ENCODE data around the gene HK2.
"Not testable (repeated sequence)": the region's sequence is repeated elsewhere in the genome, so short reads cannot be mapped to it uniquely, and the experiment has no call there.

Gene HK2
- total RNA-seq: 13.2 to 15.6 (median 13.9) reads per million in 3 donors

DNA sequence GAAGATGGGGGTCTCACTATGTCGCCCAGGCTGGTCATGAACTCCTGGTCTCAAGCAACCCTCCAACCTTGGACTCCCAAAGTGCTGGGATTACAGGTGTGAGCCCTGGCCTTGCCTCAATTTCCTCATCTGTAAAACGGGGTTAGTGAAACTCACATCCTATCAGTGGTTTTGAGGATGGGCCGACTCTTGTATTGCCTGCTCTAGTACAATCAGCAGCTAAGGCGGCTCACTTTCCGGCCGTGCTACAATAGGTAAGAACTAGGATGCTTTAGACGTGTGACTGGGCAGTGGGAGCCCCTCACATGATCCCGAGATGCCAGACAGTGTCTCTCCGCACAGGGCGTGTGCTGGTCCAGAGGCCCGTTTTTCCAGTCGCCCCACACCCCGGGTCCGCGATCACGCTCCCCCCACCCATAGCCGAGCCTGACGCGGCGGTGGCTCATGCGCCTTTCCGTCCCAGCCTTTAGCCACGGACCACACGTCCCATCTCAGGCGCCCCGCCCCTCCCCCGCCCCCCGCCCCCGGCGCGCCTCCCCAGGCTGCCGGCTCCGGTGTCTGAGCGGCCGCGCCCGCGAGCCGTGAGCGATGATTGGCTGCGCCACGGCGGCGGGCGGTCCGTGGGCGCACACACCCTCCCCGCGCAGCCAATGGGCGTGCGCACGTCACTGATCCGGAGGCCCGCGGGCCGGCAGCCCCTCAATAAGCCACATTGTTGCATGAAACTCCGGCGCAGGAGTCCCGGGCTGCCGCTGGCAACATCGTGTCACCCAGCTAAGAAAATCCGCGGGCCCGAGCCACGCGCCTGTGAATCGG is at the start of gene HK2:
Gene HK2, plus strand, starts transcription at position 710 of the 816 bp plus-strand sequence. CDS start 454 bp downstream, outside the sequence.
- Histone ChIP-seq H3K4me1 (ENCODE audit: control insufficient read depth, insufficient read depth, low read length, poor library complexity, severe bottlenecking) (peaks cover 19% of the 10 kb centered on the region), H3K9me3 (ENCODE audit: control insufficient read depth, low read length) (no peaks in the 10 kb centered on the region), H3K4me3 (ENCODE audit: insufficient read depth, low read depth, low read length, poor library complexity, severe bottlenecking) (peak within 1 kb of the TSS; percentile 75), H3K36me3 (ENCODE audit: control insufficient read depth, insufficient read depth, low read length) (no peaks in the 10 kb centered on the region), H3K27me3 (replicated peaks; ENCODE audit: control insufficient read depth, insufficient read depth, low read length, poor library complexity, severe bottlenecking) (no peaks in the 10 kb centered on the region), H3K27ac (ENCODE audit: insufficient read depth, low read length, poor library complexity, severe bottlenecking) (peak within 1 kb of the TSS; percentile 19)
- DNase-seq: peak; percentile 58 to 69 (median 67)

- no peak for DNase-seq
- H3K4me3 ChIP-seq (ENCODE audit: insufficient read depth, low read depth, low read length, poor library complexity, severe bottlenecking): no peak overlapping the region
- no peaks in the 10 kb centered on the region for H3K36me3 ChIP-seq (ENCODE audit: control insufficient read depth, insufficient read depth, low read length)
- H3K27ac ChIP-seq (ENCODE audit: insufficient read depth, low read length, poor library complexity, severe bottlenecking): no peak overlapping the region
- no peaks in the 10 kb centered on the region for H3K9me3 ChIP-seq (ENCODE audit: control insufficient read depth, low read length)
- no peaks in the 10 kb centered on the region for H3K4me1 ChIP-seq (ENCODE audit: control insufficient read depth, insufficient read depth, low read length, poor library complexity, severe bottlenecking)
- H3K27me3 ChIP-seq (replicated peaks; ENCODE audit: control insufficient read depth, insufficient read depth, low read length, poor library complexity, severe bottlenecking): no peaks in the 10 kb centered on the region
Measured at GRCh38 chr2:74789271-74789670, 44.7 kb upstream of the HK2 start.

- no peak overlapping the region for H3K27ac ChIP-seq (ENCODE audit: insufficient read depth, low read length, poor library complexity, severe bottlenecking)
- H3K36me3 ChIP-seq (ENCODE audit: control insufficient read depth, insufficient read depth, low read length): no peaks in the 10 kb centered on the region
- DNase-seq: no peak
- H3K27me3 ChIP-seq (replicated peaks; ENCODE audit: control insufficient read depth, insufficient read depth, low read length, poor library complexity, severe bottlenecking): no peaks in the 10 kb centered on the region
- H3K9me3 ChIP-seq (ENCODE audit: control insufficient read depth, low read length): no peaks in the 10 kb centered on the region
- H3K4me3 ChIP-seq (ENCODE audit: insufficient read depth, low read depth, low read length, poor library complexity, severe bottlenecking): no peak overlapping the region
- H3K4me1 ChIP-seq (ENCODE audit: control insufficient read depth, insufficient read depth, low read length, poor library complexity, severe bottlenecking): no peaks in the 10 kb centered on the region
Measured at GRCh38 chr2:74792282-74792681, 41.6 kb upstream of the HK2 start.

DNA sequence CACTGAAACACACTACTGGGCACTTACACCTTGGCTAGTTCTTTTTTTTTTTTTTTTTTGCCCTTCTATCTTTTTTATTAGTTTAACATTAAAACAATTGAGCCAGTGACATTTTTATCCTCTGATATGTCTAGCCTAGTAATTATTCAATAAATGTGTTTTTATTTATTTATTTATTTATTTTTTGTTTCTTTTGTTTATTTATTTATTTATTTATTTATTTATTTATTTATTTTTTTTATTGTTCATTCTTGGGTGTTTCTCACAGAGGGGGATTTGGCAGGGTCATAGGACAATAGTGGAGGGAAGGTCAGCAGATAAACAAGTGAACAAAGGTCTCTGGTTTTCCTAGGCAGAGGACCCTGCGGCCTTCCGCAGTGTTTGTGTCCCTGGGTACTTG is 39.0 kb upstream of the HK2 start:
- not testable (repeated sequence) for H3K36me3 ChIP-seq (ENCODE audit: control insufficient read depth, insufficient read depth, low read length); H3K4me1 ChIP-seq (ENCODE audit: control insufficient read depth, insufficient read depth, low read length, poor library complexity, severe bottlenecking); H3K27ac ChIP-seq (ENCODE audit: insufficient read depth, low read length, poor library complexity, severe bottlenecking); H3K27me3 ChIP-seq (replicated peaks; ENCODE audit: control insufficient read depth, insufficient read depth, low read length, poor library complexity, severe bottlenecking); DNase-seq; H3K9me3 ChIP-seq (ENCODE audit: control insufficient read depth, low read length); H3K4me3 ChIP-seq (ENCODE audit: insufficient read depth, low read depth, low read length, poor library complexity, severe bottlenecking)

DNA sequence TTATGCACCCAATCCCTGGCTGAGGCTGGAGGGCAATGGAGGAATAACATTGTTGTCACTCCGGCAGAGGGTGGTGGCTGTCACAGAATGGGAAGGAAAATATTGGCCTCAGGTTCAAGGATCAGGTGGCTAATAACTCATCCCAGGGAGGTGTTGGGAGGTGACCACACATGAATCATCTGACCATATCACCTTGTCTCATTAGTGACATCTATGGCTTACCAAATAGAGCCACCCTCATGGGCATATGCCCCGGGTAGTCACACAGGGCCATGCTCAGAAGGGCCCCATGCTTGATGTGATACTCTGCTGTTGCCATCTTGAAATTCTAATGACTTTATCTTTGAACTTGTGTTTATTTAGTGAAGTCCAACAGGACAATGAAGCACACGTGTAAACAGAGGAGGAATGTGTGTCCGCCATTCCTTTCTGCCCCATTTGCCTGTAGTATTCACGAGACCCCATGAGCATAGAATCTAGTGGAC is 27.5 kb upstream of the HK2 start:
- no peak for DNase-seq
- Histone ChIP-seq H3K36me3 (ENCODE audit: control insufficient read depth, insufficient read depth, low read length) (no peaks in the 10 kb centered on the region), H3K9me3 (ENCODE audit: control insufficient read depth, low read length) (no peaks in the 10 kb centered on the region), H3K27ac (ENCODE audit: insufficient read depth, low read length, poor library complexity, severe bottlenecking) (no peak overlapping the region), H3K4me1 (ENCODE audit: control insufficient read depth, insufficient read depth, low read length, poor library complexity, severe bottlenecking) (no peaks in the 10 kb centered on the region), H3K4me3 (ENCODE audit: insufficient read depth, low read depth, low read length, poor library complexity, severe bottlenecking) (no peak overlapping the region), H3K27me3 (replicated peaks; ENCODE audit: control insufficient read depth, insufficient read depth, low read length, poor library complexity, severe bottlenecking) (no peaks in the 10 kb centered on the region)

DNA sequence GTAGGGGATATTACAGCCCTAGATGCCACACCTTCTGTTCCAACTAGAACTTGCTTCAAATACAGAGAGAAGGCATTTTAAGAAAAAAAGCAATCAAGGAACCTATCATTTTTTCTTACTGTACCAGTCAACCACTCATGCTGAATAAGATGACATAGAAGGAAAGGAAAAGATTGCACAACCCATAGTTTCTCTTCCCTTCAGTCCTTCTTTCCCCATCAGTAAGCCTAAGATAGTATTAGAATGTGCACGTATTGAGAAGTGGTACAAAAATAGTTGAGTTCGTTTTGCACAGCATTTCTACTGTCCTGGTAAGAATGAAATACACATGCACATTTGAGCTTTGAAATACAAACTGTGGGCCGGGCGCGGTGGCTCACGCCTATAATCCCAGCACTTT is 27.0 kb upstream of the HK2 start:
- Histone ChIP-seq H3K9me3 (ENCODE audit: control insufficient read depth, low read length) (no peaks in the 10 kb centered on the region), H3K4me3 (ENCODE audit: insufficient read depth, low read depth, low read length, poor library complexity, severe bottlenecking) (no peak overlapping the region), H3K4me1 (ENCODE audit: control insufficient read depth, insufficient read depth, low read length, poor library complexity, severe bottlenecking) (no peaks in the 10 kb centered on the region), H3K27me3 (replicated peaks; ENCODE audit: control insufficient read depth, insufficient read depth, low read length, poor library complexity, severe bottlenecking) (no peaks in the 10 kb centered on the region), H3K36me3 (ENCODE audit: control insufficient read depth, insufficient read depth, low read length) (no peaks in the 10 kb centered on the region), H3K27ac (ENCODE audit: insufficient read depth, low read length, poor library complexity, severe bottlenecking) (no peak overlapping the region)
- no peak for DNase-seq

DNA sequence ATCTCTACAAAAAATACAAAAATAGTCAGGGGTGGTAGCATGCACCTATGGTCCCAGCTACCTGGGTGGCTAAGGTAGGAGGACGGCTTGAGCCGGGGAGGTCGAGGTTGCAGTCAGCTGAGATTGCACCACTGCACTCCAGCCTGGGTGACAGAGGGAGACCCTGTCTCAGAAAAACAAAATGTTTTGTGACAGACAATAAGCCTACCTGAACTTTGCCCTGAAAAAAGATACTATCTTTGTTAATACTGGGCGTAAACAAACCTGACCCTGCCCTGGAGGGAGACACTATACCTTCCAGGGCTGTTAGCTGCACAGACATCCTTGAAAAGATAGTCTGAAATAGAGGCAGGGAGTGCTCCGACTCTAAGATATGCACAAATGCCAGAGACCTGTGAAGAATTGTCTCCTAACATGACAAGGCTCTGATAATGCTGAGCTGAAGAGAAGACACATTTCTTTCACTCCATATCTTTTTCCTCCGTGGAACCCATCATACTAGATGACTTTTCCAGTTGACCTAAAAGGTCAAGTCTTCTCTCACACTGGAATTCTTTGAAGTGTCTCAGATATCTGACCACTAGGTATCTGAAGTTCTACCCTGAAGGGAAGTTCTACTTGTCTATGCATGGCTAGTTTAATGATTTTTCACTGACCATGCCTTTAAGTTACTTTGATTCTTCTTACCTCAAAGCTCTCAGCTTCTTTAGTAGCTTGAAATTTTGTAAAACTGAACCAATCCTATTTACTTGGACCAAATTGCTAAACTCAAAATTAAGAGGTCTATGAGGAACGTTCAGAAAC is 20.9 kb upstream of the HK2 start:
- Histone ChIP-seq H3K27me3 (replicated peaks; ENCODE audit: control insufficient read depth, insufficient read depth, low read length, poor library complexity, severe bottlenecking) (no peaks in the 10 kb centered on the region), H3K9me3 (ENCODE audit: control insufficient read depth, low read length) (no peaks in the 10 kb centered on the region), H3K4me1 (ENCODE audit: control insufficient read depth, insufficient read depth, low read length, poor library complexity, severe bottlenecking) (no peaks in the 10 kb centered on the region), H3K36me3 (ENCODE audit: control insufficient read depth, insufficient read depth, low read length) (no peaks in the 10 kb centered on the region), H3K4me3 (ENCODE audit: insufficient read depth, low read depth, low read length, poor library complexity, severe bottlenecking) (no peak overlapping the region), H3K27ac (ENCODE audit: insufficient read depth, low read length, poor library complexity, severe bottlenecking) (no peak overlapping the region)
- no peak for DNase-seq

DNA sequence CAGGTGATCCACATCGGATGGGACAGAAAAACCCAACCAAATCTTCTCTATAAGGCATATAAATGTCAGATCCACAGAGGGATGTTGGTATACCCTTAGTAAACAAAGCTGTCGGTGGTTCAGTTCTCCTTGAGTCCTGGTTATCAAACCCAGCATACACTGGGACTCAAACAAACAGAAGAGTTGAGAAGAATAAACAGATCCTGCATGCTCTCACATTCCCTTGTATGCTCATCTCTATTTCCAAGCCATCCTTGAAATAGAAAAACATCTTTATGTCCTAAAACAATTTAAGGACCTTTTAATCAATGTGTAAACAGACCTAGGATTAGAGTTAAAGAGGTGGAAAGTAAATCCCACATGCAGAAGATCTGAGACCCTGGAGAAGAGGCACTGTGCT is 19.8 kb upstream of the HK2 start:
- H3K36me3 ChIP-seq (ENCODE audit: control insufficient read depth, insufficient read depth, low read length): no peaks in the 10 kb centered on the region
- H3K27me3 ChIP-seq (replicated peaks; ENCODE audit: control insufficient read depth, insufficient read depth, low read length, poor library complexity, severe bottlenecking): no peaks in the 10 kb centered on the region
- H3K27ac ChIP-seq (ENCODE audit: insufficient read depth, low read length, poor library complexity, severe bottlenecking): no peak overlapping the region
- no peaks in the 10 kb centered on the region for H3K4me1 ChIP-seq (ENCODE audit: control insufficient read depth, insufficient read depth, low read length, poor library complexity, severe bottlenecking)
- no peak for DNase-seq
- H3K4me3 ChIP-seq (ENCODE audit: insufficient read depth, low read depth, low read length, poor library complexity, severe bottlenecking): no peak overlapping the region
- no peaks in the 10 kb centered on the region for H3K9me3 ChIP-seq (ENCODE audit: control insufficient read depth, low read length)

DNA sequence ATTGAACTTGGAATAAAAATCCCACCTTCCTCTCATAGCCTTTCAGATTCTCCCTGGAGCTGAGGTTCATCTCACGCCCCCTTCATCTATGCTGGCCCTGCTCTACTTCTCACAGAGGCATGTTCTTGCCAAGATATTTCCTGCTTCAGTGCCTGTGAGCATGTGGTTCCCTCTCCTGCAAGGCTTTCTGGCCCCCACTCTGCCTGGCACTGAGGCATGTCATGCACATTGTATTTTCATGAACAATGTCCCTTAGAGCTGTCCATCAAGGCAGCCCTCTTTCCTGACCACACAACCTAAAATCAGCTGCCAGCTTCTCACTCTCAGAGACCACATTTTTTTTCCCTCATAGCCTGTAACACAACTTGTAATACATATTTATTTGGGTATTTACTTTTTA is 18.0 kb upstream of the HK2 start:
- H3K4me1 ChIP-seq (ENCODE audit: control insufficient read depth, insufficient read depth, low read length, poor library complexity, severe bottlenecking): no peaks in the 10 kb centered on the region

More for the DNA sequence above, 18.0 kb upstream of the HK2 start:
- no peak for DNase-seq
- no peaks in the 10 kb centered on the region for H3K27me3 ChIP-seq (replicated peaks; ENCODE audit: control insufficient read depth, insufficient read depth, low read length, poor library complexity, severe bottlenecking)
- H3K36me3 ChIP-seq (ENCODE audit: control insufficient read depth, insufficient read depth, low read length): no peaks in the 10 kb centered on the region
- H3K27ac ChIP-seq (ENCODE audit: insufficient read depth, low read length, poor library complexity, severe bottlenecking): no peak overlapping the region
- H3K4me3 ChIP-seq (ENCODE audit: insufficient read depth, low read depth, low read length, poor library complexity, severe bottlenecking): no peak overlapping the region
- no peaks in the 10 kb centered on the region for H3K9me3 ChIP-seq (ENCODE audit: control insufficient read depth, low read length)

Measured in effector memory CD4-positive, alpha-beta T cell (primary cell).